ENCODE data around the gene EFNA4.

DNA sequence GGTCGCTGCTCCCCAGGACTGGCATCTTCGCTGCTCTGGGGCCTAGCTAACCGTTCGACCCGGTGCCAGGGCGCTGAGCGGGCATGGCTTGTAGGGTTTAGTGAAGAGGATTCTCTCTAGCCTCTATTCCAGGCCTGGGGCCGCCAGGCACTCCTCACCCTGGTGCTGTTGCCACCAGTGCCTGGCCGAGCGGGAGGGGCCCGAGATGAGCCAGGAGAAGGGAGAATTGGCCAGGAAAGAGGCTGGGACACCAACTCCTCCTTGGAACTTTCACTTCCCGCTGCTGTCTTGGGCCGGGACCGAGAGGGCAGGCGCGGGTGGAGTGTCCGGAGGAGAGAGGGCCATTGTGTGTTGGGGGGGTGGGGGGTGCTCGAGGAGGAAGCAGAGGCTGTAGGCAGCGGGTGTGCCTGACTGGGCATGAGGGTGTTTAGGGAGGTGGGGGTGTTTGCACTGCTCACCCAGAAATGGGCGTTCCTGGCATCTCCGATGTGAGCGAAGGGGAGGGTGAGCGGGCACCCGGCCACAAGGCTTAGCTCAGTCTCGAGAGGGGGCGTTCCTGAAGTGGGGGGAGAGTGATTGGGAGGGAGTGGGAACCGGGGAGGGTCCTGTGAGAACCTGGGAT, 11.7 kb upstream of the EFNA4 start:
- TF ChIP-seq TAF1 (IDR thresholded peaks at IDR 0.05; ENCODE audit: borderline replicate concordance, low read depth, low read length): no peak
- TF ChIP-seq POLR2AphosphoS5 (IDR thresholded peaks at IDR 0.05; ENCODE audit: low read depth, low read length): no peak
